Measurements from ENCODE around the gene ADRA2B.

GRCh38 chr2:96109931-96110511 lies 6.3 kb downstream of the ADRA2B start:
- TF ChIP-seq CTCF (IDR thresholded peaks at IDR 0.05; ENCODE audit: poor library complexity): no peak
- TF ChIP-seq EZH2 (IDR thresholded peaks at IDR 0.05; ENCODE audit: borderline replicate concordance): no peak
- TF ChIP-seq EZH2phosphoT487 (IDR thresholded peaks at IDR 0.05; ENCODE audit: low read depth, severe bottlenecking, unreplicated experiment): no peak
